Measurements from ENCODE around the gene OPN1MW3.

OPN1MW3 gene

DNA sequence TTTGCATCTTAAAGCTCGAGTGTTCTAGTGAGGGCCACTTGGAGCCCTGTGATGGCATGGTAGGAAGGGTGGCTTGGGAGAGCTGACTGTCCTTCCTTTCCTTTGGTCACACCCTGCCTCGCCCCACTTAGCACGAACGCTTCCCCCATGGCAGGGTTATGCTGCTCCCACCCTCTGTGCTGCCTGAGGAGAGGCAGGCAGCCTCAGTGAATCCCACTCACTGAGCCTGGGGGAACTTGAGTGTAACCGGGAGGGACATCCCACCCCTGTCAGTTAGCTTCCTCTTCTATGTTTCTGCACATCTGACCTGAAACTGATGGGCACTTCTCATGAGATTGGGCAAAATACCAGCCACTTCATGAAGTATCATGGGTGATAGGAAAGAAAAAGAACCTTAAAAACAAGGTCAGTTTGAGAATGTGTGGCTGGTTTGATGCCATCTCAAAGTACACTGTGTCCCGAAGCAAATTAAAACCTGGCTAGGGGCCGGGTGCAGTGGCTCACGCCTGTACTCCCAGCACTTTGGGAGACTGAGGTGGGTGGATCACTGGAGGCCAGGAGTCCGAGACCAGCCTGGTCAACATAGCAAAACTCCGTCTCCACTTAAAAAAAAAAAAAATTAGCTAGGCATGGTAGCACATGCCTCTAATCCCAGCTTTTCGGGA lies 48.3 kb downstream of the OPN1MW3 start:
- Histone ChIP-seq H3K27me3 (ENCODE audit: insufficient read depth, low read length) (peaks cover 8% of the 10 kb centered on the region), H2AFZ (ENCODE audit: low read depth, low read length) (no peak overlapping the region), H3K4me3 (ENCODE audit: low read length) (no peak overlapping the region), H3K36me3 (ENCODE audit: insufficient read depth, low read length) (no peaks in the 10 kb centered on the region), H3K9me3 (ENCODE audit: low read length) (no peaks in the 10 kb centered on the region), H3K4me1 (ENCODE audit: insufficient read depth, low read length) (peaks cover 15% of the 10 kb centered on the region)

DNA sequence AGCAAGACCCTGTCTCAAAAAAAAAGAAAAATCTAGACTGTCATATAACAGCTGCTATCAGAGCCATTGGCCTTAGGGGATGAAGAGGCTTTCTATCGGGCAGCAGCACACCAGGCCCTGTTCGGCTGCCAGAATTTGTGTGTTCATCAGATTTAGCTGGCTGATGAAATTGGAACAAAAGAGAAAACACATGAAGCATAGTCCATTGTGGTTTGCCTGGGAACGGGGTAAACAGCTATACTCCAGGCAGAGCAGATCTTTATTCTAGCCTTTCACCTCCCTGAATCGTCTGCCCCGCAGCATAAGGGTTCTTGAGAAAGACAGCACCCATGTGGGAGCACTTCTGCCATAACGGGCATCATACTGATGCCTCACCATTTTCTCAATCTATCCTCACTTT lies 49.8 kb downstream of the OPN1MW3 start:
- H3K36me3 ChIP-seq (ENCODE audit: insufficient read depth, low read length): no peaks in the 10 kb centered on the region
- H2AFZ ChIP-seq (ENCODE audit: low read depth, low read length): no peak overlapping the region
- H3K4me1 ChIP-seq (ENCODE audit: insufficient read depth, low read length): peaks cover 15% of the 10 kb centered on the region
- no peaks in the 10 kb centered on the region for H3K9me3 ChIP-seq (ENCODE audit: low read length)
- H3K4me3 ChIP-seq (ENCODE audit: low read length): no peak overlapping the region
- peaks cover 15% of the 10 kb centered on the region for H3K27me3 ChIP-seq (ENCODE audit: insufficient read depth, low read length)

DNA sequence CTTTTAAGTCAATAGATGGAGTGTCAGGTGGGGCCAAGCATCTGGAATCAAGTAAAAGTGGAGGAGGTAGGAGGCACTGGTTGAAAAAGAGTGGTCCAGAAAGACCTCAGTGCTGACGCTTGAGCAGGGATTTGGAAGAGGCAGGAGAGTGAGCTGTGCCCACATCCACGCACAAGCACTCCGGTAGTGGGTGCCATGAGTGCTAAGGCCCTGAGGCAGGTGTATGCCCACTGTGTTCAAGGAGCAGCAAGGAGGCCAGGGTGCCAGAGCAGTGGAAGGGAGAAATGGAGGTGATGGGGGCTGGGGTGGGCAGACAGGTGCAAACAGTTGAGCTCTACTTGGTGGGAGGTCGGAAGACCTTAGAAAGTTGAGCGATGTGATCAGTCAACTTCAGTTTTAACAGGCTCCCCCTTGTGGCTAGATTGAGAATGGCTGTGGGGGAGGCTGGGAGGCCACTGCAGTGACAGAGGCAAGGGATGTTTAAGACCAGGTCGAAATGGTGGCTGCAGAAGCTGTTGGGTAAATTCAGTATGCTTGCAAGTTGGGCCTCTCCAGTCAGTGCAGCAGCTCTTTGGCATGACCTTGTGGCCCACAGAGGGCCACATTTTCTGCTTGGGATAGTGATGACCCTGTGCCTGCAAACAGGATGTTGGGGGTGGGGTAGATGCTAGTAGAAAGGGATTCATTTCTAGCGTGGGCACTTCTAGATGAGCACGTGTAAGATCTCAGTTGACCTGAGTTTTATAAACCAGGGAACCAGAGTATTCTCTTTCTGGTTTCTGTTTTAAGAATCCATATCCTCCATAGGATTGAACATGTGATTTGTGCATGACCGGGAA lies 50.9 kb downstream of the OPN1MW3 start:
- peaks cover 20% of the 10 kb centered on the region for H3K4me1 ChIP-seq (ENCODE audit: insufficient read depth, low read length)

DNA sequence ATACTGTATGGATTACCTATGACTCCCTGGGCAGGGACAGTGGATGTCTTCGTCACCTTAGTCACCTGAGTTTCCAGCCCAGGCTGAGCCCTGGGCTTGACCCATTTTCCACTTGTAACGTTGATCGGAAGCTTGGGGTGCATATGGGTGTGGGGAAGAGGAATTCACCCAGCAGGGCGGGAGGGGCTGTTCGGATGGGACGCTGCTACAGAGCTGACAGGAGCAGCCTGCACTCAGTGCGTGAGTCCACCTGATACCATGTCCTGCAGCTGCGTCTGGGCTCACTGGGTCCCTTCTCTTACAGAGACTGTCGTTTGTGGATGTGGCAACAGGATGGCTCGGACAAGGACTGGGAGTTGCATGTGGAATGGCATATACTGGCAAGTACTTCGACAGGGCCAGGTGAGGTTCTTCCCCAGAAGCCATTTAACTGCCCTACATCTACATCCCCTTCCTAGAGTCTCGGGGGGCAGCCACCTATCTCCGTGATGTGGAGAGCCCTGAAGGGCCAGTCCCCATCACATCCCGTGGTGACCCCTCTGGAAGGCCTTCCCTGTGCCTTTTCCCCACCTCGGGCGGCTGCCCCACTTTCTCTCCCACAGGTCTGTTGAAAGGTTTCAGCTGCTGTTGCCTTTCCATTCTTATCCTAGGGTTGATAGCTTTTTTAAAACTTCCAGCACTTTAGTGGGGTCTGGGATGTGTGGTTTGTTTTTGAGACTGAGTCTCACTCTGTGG lies 51.8 kb downstream of the OPN1MW3 start:
- Histone ChIP-seq H3K4me3 (ENCODE audit: low read length) (no peak overlapping the region), H3K27me3 (ENCODE audit: insufficient read depth, low read length) (peaks cover 11% of the 10 kb centered on the region), H2AFZ (ENCODE audit: low read depth, low read length) (no peak overlapping the region), H3K9me3 (ENCODE audit: low read length) (no peaks in the 10 kb centered on the region), H3K4me1 (ENCODE audit: insufficient read depth, low read length) (peaks cover 16% of the 10 kb centered on the region), H3K36me3 (ENCODE audit: insufficient read depth, low read length) (no peaks in the 10 kb centered on the region)

More for the DNA sequence above, 50.9 kb downstream of the OPN1MW3 start:
- H3K36me3 ChIP-seq (ENCODE audit: insufficient read depth, low read length): no peaks in the 10 kb centered on the region
- no peaks in the 10 kb centered on the region for H3K9me3 ChIP-seq (ENCODE audit: low read length)
- no peak overlapping the region for H3K4me3 ChIP-seq (ENCODE audit: low read length)
- no peak overlapping the region for H2AFZ ChIP-seq (ENCODE audit: low read depth, low read length)
- H3K27me3 ChIP-seq (ENCODE audit: insufficient read depth, low read length): peaks cover 11% of the 10 kb centered on the region

DNA sequence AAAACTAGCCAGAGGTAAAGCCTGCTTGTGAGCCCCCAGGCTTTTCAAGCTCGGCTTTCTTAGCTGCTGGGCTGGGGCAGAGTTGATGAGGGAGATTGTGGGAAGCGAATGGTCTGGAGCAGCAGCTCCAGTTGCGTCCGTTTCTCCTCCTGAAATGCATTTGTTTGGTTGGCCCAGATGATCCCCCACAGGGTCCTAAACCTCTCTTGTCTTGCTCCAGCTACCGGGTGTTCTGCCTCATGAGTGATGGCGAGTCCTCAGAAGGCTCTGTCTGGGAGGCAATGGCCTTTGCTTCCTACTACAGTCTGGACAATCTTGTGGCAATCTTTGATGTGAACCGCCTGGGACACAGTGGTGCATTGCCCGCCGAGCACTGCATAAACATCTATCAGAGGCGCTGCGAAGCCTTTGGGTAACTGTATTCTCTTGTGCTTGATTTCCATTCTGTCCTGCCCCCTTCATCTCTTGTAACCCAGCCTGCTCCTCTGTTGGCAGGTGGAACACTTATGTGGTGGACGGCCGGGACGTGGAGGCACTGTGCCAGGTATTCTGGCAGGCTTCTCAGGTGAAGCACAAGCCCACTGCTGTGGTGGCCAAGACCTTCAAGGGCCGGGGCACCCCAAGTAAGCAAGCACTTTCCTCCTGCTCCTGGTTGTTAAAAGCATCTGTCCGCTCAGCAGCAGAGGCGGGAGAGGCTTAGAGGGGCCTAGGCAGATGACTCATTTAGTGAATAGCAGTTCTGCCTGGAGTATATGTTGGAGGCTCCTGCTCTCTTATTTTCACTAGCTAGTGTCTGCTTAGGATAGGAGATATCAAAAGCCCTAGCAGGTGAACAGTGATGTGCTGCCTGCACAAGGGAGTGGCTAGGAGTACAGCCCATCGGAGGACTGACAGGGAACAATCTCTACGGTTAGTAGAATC lies 53.5 kb downstream of the OPN1MW3 start:
- Histone ChIP-seq H2AFZ (ENCODE audit: low read depth, low read length) (no peak overlapping the region), H3K4me1 (ENCODE audit: insufficient read depth, low read length) (peaks cover 5% of the 10 kb centered on the region), H3K9me3 (ENCODE audit: low read length) (no peaks in the 10 kb centered on the region), H3K4me3 (ENCODE audit: low read length) (no peak overlapping the region), H3K27me3 (ENCODE audit: insufficient read depth, low read length) (peaks cover 14% of the 10 kb centered on the region), H3K36me3 (ENCODE audit: insufficient read depth, low read length) (no peaks in the 10 kb centered on the region)

DNA sequence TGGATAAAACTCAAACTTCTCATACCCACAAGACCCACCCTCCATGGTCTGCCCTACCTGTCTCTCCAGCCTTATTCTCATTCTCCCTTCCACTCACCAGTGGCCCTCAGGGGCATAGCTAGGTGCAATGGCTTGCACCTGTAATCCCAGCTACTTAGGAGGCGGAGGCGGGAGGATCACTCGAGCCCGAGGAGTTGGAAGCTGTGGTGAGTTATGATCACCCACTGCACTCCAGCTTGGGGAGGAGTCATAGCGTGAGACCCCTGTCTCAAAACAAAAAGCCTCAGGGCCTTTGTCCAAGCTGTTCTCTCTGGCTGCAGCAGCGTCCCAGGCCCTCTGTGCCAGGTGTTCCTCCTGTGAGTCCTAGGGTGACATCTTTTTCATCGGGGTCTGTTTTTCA lies 54.7 kb downstream of the OPN1MW3 start:
- Histone ChIP-seq H2AFZ (ENCODE audit: low read depth, low read length) (no peak overlapping the region), H3K27me3 (ENCODE audit: insufficient read depth, low read length) (peaks cover 18% of the 10 kb centered on the region), H3K36me3 (ENCODE audit: insufficient read depth, low read length) (no peaks in the 10 kb centered on the region), H3K4me1 (ENCODE audit: insufficient read depth, low read length) (peaks cover 5% of the 10 kb centered on the region), H3K4me3 (ENCODE audit: low read length) (no peak overlapping the region), H3K9me3 (ENCODE audit: low read length) (no peaks in the 10 kb centered on the region)

DNA sequence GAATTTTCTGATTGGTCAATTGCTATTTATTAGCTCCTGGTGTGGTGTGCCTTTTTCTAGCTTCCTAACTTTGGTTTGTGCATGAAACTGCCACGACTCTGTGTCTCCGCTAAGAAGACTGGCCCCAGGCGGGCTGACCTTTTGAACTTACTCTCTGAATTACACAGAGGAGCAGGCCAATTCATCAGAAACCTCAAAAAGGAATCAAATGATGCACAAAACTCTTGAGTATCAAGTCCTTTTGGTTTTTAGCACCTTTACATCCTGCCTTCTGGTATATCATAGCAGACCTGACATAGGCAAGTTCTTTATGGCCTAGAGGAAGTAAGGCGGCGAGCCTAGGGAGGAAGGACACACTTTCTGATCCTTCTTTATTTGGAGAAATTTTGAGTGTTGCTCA lies 55.8 kb downstream of the OPN1MW3 start:
- H3K9me3 ChIP-seq (ENCODE audit: low read length): no peaks in the 10 kb centered on the region
- H3K4me3 ChIP-seq (ENCODE audit: low read length): no peak overlapping the region
- H3K27me3 ChIP-seq (ENCODE audit: insufficient read depth, low read length): peaks cover 18% of the 10 kb centered on the region
- no peaks in the 10 kb centered on the region for H3K36me3 ChIP-seq (ENCODE audit: insufficient read depth, low read length)
- peaks cover 5% of the 10 kb centered on the region for H3K4me1 ChIP-seq (ENCODE audit: insufficient read depth, low read length)
- H2AFZ ChIP-seq (ENCODE audit: low read depth, low read length): no peak overlapping the region

DNA sequence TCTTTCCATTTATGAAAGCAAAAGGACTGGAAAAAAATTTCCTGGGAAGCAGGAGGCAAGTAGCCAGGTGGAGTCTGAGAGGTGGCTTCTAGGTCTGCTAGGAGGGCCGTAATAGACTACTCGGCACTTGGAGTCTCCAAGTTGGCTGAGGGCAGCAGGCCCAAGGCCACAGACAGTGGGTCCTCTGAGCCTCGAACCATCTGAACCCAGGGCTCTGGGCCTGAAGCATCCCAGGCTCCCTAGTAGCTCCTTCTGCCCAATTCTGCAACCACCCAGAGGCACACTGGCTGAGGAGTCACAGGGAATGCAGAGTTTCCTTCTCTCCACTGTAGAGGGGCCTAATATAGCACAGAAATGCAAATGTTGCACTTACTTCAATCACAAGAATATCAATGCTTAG lies 58.0 kb downstream of the OPN1MW3 start:
- H3K9me3 ChIP-seq (ENCODE audit: low read length): no peaks in the 10 kb centered on the region
- no peak overlapping the region for H2AFZ ChIP-seq (ENCODE audit: low read depth, low read length)
- peaks cover 25% of the 10 kb centered on the region for H3K27me3 ChIP-seq (ENCODE audit: insufficient read depth, low read length)
- no peaks in the 10 kb centered on the region for H3K36me3 ChIP-seq (ENCODE audit: insufficient read depth, low read length)
- peaks cover 5% of the 10 kb centered on the region for H3K4me1 ChIP-seq (ENCODE audit: insufficient read depth, low read length)
- H3K4me3 ChIP-seq (ENCODE audit: low read length): no peak overlapping the region

DNA sequence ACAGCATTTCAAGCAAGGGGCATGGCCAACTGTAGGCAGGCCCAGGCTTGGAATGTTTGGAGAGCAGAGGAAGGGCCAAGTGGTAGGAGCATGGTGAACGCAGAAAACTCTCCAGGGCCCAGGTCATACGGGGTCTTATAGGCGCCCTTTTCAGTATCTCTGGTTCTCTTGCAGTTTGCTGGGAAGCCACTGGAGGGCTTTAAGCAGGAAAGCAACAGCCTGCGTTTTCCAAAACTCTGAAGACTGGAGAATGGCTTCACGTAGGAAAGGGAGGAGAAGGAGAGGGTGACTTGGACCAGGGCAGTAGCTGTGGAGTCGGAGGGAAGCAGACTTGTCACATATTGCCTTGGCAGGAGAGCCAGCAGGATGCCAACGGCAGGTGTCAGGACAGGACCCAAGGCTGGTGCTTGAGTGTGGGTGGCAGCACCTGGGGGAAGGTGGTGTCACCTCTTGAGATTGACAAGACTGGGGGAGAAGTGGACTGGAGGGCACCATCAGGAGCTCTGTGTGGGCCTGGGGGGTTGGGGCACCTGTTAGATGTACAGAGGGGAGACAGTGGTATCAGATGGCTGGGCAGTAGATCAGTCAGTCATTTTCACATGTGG lies 60.1 kb downstream of the OPN1MW3 start:
- Histone ChIP-seq H3K27me3 (ENCODE audit: insufficient read depth, low read length) (peaks cover 24% of the 10 kb centered on the region), H3K36me3 (ENCODE audit: insufficient read depth, low read length) (no peaks in the 10 kb centered on the region), H3K9me3 (ENCODE audit: low read length) (no peaks in the 10 kb centered on the region), H2AFZ (ENCODE audit: low read depth, low read length) (no peak overlapping the region), H3K4me3 (ENCODE audit: low read length) (no peak overlapping the region), H3K4me1 (ENCODE audit: insufficient read depth, low read length) (peaks cover 5% of the 10 kb centered on the region)

DNA sequence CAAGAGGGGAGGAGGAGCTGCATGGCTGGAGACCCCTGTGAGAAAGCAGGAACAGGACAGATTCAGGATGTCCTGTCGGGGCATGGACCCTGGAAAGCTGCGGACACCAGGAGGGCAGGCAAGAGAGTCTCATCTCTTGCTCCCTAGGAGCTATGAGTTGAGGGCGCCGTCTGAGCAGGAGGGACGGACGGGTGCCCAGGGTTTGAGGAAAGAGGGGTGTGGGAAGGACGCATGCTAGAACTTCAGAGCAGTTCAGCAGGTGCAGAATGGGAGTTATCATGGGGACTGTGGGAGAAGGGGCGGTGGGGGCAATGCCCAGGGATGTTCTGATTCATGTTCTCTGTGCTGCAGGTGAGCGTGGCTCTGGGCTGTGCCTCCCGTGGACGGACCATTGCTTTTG lies 63.0 kb downstream of the OPN1MW3 start:
- Histone ChIP-seq H3K36me3 (ENCODE audit: insufficient read depth, low read length) (no peaks in the 10 kb centered on the region), H3K27me3 (ENCODE audit: insufficient read depth, low read length) (peaks cover 36% of the 10 kb centered on the region), H3K4me1 (ENCODE audit: insufficient read depth, low read length) (no peaks in the 10 kb centered on the region), H2AFZ (ENCODE audit: low read depth, low read length) (no peak overlapping the region), H3K4me3 (ENCODE audit: low read length) (no peak overlapping the region), H3K9me3 (ENCODE audit: low read length) (no peaks in the 10 kb centered on the region)

Data from neuron (in vitro differentiated cells).